Parathyroid adenoma (tissue), 2 donors: Measurements from ENCODE around the gene EYA3.

Experiments used
- H2AFZ ChIP-seq: fragments of 300-600 bp; sonication (generic); one replicate; pipeline ENCODE4 v1.7.0; 2017; ENCODE audit warnings: antibody characterized with exemption, mild to moderate bottlenecking
- H3K27ac ChIP-seq: fragments of 300-600 bp; sonication (generic); one replicate; pipeline ENCODE4 v1.7.0; 2017
- H3K27me3 ChIP-seq: fragments of 300-600 bp; sonication (generic); one replicate; pipeline ENCODE4 v1.7.0; 2017; ENCODE audit warnings: low read length; ENCODE audit not compliant: control insufficient read depth, insufficient read depth
- H3K36me3 ChIP-seq: fragments of 300-600 bp; sonication (generic); one replicate; pipeline ENCODE4 v1.7.0; 2017; ENCODE audit warnings: low read length; ENCODE audit not compliant: control insufficient read depth, insufficient read depth
- H3K4me1 ChIP-seq: fragments of 300-600 bp; sonication (generic); one replicate; pipeline ENCODE4 v1.7.0; 2017; ENCODE audit warnings: control low read depth
- H3K4me2 ChIP-seq: fragments of 300-600 bp; sonication (generic); one replicate; pipeline ENCODE4 v1.7.0; 2017; ENCODE audit warnings: low read length
- H3K4me3 ChIP-seq: fragments of 300-600 bp; sonication (generic); one replicate; pipeline ENCODE4 v1.7.0; 2017; ENCODE audit warnings: low read depth, low read length
- H3K79me2 ChIP-seq: fragments of 300-600 bp; sonication (generic); one replicate; pipeline ENCODE4 v1.7.0; 2017; ENCODE audit warnings: control low read depth
- H3K9ac ChIP-seq: fragments of 300-600 bp; sonication (generic); one replicate; pipeline ENCODE4 v1.7.0; 2017; ENCODE audit warnings: mild to moderate bottlenecking
- H3K9me3 ChIP-seq: fragments of 300-600 bp; sonication (generic); one replicate; pipeline ENCODE4 v1.7.0; 2017; ENCODE audit warnings: low read length; ENCODE audit not compliant: control insufficient read depth
- CTCF ChIP-seq: fragments of 300-600 bp; sonication (generic); IDR thresholded peaks from one replicate; pipeline ENCODE4 v1.7.0; 2017; ENCODE audit warnings: antibody characterized with exemption, mild to moderate bottlenecking
- donor health status: primary hyperparathyroidism.

Gene EYA3

GRCh38 chr1:28134651-28135207 lies 46.3 kb upstream of the EYA3 start:
- Histone ChIP-seq H3K9me3 (no peaks in the 10 kb centered on the region), H3K36me3 (no peaks in the 10 kb centered on the region), H3K4me2 (no peak overlapping the region), H2AFZ (no peak overlapping the region), H3K4me3 (no peak overlapping the region), H3K9ac (no peak overlapping the region), H3K4me1 (no peaks in the 10 kb centered on the region), H3K27ac (no peak overlapping the region), H3K79me2 (no peaks in the 10 kb centered on the region), H3K27me3 (no peaks in the 10 kb centered on the region)
- TF ChIP-seq CTCF = no peak

GRCh38 chr1:28132171-28133167 lies 44.1 kb upstream of the EYA3 start:
- Histone ChIP-seq H3K27me3 (no peaks in the 10 kb centered on the region), H3K4me1 (no peaks in the 10 kb centered on the region), H3K4me3 (no peak overlapping the region), H3K9ac (no peak overlapping the region), H3K9me3 (no peaks in the 10 kb centered on the region), H3K4me2 (no peak overlapping the region), H2AFZ (no peak overlapping the region), H3K79me2 (no peaks in the 10 kb centered on the region), H3K27ac (no peak overlapping the region), H3K36me3 (no peaks in the 10 kb centered on the region)
- TF ChIP-seq CTCF = no peak

- H3K4me2 ChIP-seq = no peak overlapping the region
These were observed 42.5 kb upstream of the EYA3 start for GRCh38 chr1:28130901-28131300.

GRCh38 chr1:28129150-28129549 lies 40.7 kb upstream of the EYA3 start:
- no peak for TF ChIP-seq CTCF
- Histone ChIP-seq H3K9ac (no peak overlapping the region), H3K27me3 (no peaks in the 10 kb centered on the region), H3K36me3 (no peaks in the 10 kb centered on the region), H3K4me1 (no peaks in the 10 kb centered on the region), H3K4me3 (no peak overlapping the region), H2AFZ (no peak overlapping the region), H3K4me2 (no peak overlapping the region), H3K79me2 (no peaks in the 10 kb centered on the region), H3K9me3 (no peaks in the 10 kb centered on the region), H3K27ac (no peak overlapping the region)

More at GRCh38 chr1:28130901-28131300, 42.5 kb upstream of the EYA3 start:
- no peaks in the 10 kb centered on the region for H3K4me1 ChIP-seq
- no peaks in the 10 kb centered on the region for H3K27me3 ChIP-seq
- no peak for TF ChIP-seq CTCF
- H3K36me3 ChIP-seq = no peaks in the 10 kb centered on the region
- H3K4me3 ChIP-seq = no peak overlapping the region
- H3K9me3 ChIP-seq = no peaks in the 10 kb centered on the region
- no peaks in the 10 kb centered on the region for H3K79me2 ChIP-seq
- no peak overlapping the region for H3K9ac ChIP-seq
- H3K27ac ChIP-seq = no peak overlapping the region
- no peak overlapping the region for H2AFZ ChIP-seq
